Neural cell (in vitro differentiated cells): Measurements from ENCODE around the gene ENTREP3. TPM values are rescaled to one million over a fixed set of nuclear protein-coding genes. Genes with fewer than 3 reads are reported as not detected.
A peak's percentile ranks its signal among the peaks of the same experiment; 100 is the strongest.

Experiments
- H2AFZ ChIP-seq: fragments of 200-600, 300-800 bp; sonication (generic), shearing (Covaris generic); 2 replicates; pipeline ENCODE4 v1.6.0; 2014; ENCODE audit warnings: low read depth, mild to moderate bottlenecking, antibody characterized with exemption, low read length, moderate library complexity
- H3F3A ChIP-seq: fragments of 200-600 bp; shearing (Covaris generic); 2 replicates; pipeline ENCODE4 v1.6.1; 2016; ENCODE audit warnings: mild to moderate bottlenecking, moderate library complexity, mixed read lengths, antibody characterized with exemption, low read length; ENCODE audit not compliant: insufficient read depth, poor library complexity, severe bottlenecking
- H3K27ac ChIP-seq: fragments of 200-600, 300-800 bp; sonication (generic), shearing (Covaris generic); 2 replicates; pipeline ENCODE4 v1.5.1; 2014; ENCODE audit warnings: mild to moderate bottlenecking, low read length, moderate library complexity
- H3K27me3 ChIP-seq: fragments of 300-800, 200-600 bp; sonication (generic), shearing (Covaris generic); 2 replicates; pipeline ENCODE4 v1.6.0; 2014; ENCODE audit warnings: mild to moderate bottlenecking, low read depth, low read length, moderate library complexity; ENCODE audit not compliant: insufficient read depth
- H3K36me3 ChIP-seq: fragments of 300-800, 200-600 bp; sonication (generic), shearing (Covaris generic); 2 replicates; pipeline ENCODE4 v1.5.1; 2014; ENCODE audit warnings: mild to moderate bottlenecking, antibody characterized with exemption, low read length, moderate library complexity; ENCODE audit not compliant: insufficient read depth
- H3K4me2 ChIP-seq: fragments of 300-800, 200-600 bp; sonication (generic), shearing (Covaris generic); 2 replicates; pipeline ENCODE4 v1.6.0; 2014; ENCODE audit warnings: mild to moderate bottlenecking, low read length
- H3K4me3 ChIP-seq: fragments of 300-800, 200-600 bp; sonication (generic), shearing (Covaris generic); 2 replicates; pipeline ENCODE4 v1.5.1; 2014; ENCODE audit warnings: mild to moderate bottlenecking, low read length, moderate library complexity
- H3K79me2 ChIP-seq: fragments of 200-600 bp; shearing (Covaris generic); replicated peaks from 2 replicates; pipeline ENCODE4 v1.6.0; 2014; ENCODE audit warnings: mild to moderate bottlenecking, low read length, moderate library complexity; ENCODE audit not compliant: insufficient read depth
- H3K9ac ChIP-seq: fragments of 300-800, 200-600 bp; sonication (generic), shearing (Covaris generic); 2 replicates; pipeline ENCODE4 v1.6.1; 2016; ENCODE audit warnings: mild to moderate bottlenecking, low read length, mixed read lengths
- H3K9me2 ChIP-seq: fragments of 200-600 bp; shearing (Covaris generic); 2 replicates; pipeline ENCODE4 v1.6.1; 2016; ENCODE audit warnings: mild to moderate bottlenecking, low read length, mixed read lengths; ENCODE audit not compliant: insufficient read depth
- H3K9me3 ChIP-seq: fragments of 200-600, 300-800 bp; sonication (generic), shearing (Covaris generic); 2 replicates; pipeline ENCODE4 v1.6.1; 2016; ENCODE audit warnings: mild to moderate bottlenecking, mixed run types, low read length, moderate library complexity, mixed read lengths
- H4K20me1 ChIP-seq: fragments of 200-600 bp; shearing (Covaris generic); 2 replicates; pipeline ENCODE4 v1.6.1; 2016; ENCODE audit warnings: mild to moderate bottlenecking, mixed run types; ENCODE audit not compliant: insufficient read depth
- EP300 ChIP-seq: fragments of 450-650 bp; conservative IDR thresholded peaks from 2 replicates; pipeline ENCODE4 v1.6.1; 2014; ENCODE audit warnings: antibody characterized with exemption, mild to moderate bottlenecking, moderate library complexity; ENCODE audit not compliant: poor library complexity, severe bottlenecking
- EZH2 ChIP-seq: fragments of 200-600, 300-800 bp; shearing (Covaris generic), sonication (generic); IDR thresholded peaks from 2 replicates; pipeline ENCODE4 v1.6.1; 2014; ENCODE audit warnings: antibody characterized with exemption, low read length, borderline replicate concordance, mild to moderate bottlenecking; ENCODE audit not compliant: insufficient read depth, poor library complexity, severe bottlenecking
- MXI1 ChIP-seq: fragments of 450-650 bp; conservative IDR thresholded peaks from 2 replicates; pipeline ENCODE4 v1.6.1; 2014; ENCODE audit warnings: antibody characterized with exemption, mild to moderate bottlenecking; ENCODE audit not compliant: poor library complexity, severe bottlenecking
- POLR2AphosphoS5 ChIP-seq: IDR thresholded peaks from 2 replicates; pipeline ENCODE4 v1.6.1; 2012
- RAD21 ChIP-seq: fragments of 450-650 bp; conservative IDR thresholded peaks from 2 replicates; pipeline ENCODE4 v1.6.1; 2014; ENCODE audit warnings: antibody characterized with exemption, mild to moderate bottlenecking, moderate library complexity
- SMC3 ChIP-seq: fragments of 450-650 bp; conservative IDR thresholded peaks from 2 replicates; pipeline ENCODE4 v1.6.1; 2014; ENCODE audit warnings: antibody characterized with exemption, mild to moderate bottlenecking, moderate library complexity; ENCODE audit not compliant: poor library complexity
- TAF1 ChIP-seq: IDR thresholded peaks from 2 replicates; pipeline ENCODE4 v1.6.1; 2012; ENCODE audit warnings: low read depth
- polyA plus RNA-seq: library from polyadenylated mRNA; depleted of rRNA; stranded (reverse); fragments of >200 nt; gene quantifications from 2 replicates; pipeline ENCODE4 v1.2.3, GENCODE V29; 2014
- TF ChIP-seq, protein P1 (sequence below): fragments of 450-650 bp; IDR thresholded peaks from 2 replicates; pipeline ENCODE4 v1.5.1; 2014; ENCODE audit warnings: antibody characterized with exemption, mild to moderate bottlenecking, moderate library complexity; ENCODE audit not compliant: poor library complexity, severe bottlenecking
- TF ChIP-seq, protein P2 (sequence below): IDR thresholded peaks from 2 replicates; pipeline ENCODE4 v1.6.1; 2012; ENCODE audit warnings: borderline replicate concordance

Gene ENTREP3
- polyA plus RNA-seq, 1 donor from 2014 or later = 11.1 TPM

DNA sequence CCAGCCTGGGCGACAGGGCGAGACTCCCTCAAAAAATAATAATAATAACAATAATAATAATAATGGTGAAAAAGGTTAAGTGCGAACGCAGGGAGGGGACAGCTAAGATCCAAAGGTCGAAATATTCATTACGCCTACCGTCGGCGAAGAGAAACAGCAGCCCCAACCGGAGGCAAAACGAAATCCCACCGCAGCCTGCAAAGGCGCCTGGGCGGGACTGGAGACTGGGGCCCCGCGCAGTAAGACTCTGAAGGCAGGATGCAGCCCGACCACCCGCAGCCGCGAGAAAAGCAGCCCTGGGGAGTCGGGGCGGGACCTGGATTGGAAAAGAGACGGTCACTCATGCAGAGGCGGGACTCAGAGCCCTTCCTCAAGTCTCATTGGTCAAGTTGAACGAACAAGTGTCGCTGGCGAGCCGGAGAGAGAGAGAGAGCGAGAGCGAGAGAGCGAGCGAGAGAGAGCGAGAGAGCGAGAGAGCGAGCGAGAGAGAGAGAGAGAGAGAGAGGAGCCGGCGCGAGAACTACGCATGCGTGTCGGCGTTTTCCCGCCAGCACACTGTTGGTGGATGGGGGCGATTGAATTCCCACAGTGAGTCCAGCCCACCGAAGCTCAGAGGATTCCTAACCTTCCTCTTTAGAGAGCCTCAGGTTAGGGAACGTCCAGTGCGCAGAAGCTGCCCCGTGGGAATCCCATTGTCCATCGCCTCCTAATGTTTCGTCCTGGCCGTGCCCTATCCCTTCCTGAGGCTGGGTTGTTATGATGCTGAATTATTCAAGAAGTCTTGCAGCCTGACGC lies 10.7 kb downstream of the ENTREP3 start:
- H3K27ac ChIP-seq = peak overlapping the region; percentile 89
- peak overlapping the region; percentile 65 for H3K4me3 ChIP-seq
- peak overlapping the region; percentile 74 for H3K4me2 ChIP-seq
- no peaks in the 10 kb centered on the region for H3K36me3 ChIP-seq
- TF ChIP-seq EZH2 (no peak), EP300 (peak; percentile 92), MXI1 (peak; percentile 67), SMC3 (peak; percentile 56), TAF1 (peak; percentile 90), RAD21 (peak; percentile 40), POLR2AphosphoS5 (peak; percentile 91)
- TF ChIP-seq, protein P1, sequence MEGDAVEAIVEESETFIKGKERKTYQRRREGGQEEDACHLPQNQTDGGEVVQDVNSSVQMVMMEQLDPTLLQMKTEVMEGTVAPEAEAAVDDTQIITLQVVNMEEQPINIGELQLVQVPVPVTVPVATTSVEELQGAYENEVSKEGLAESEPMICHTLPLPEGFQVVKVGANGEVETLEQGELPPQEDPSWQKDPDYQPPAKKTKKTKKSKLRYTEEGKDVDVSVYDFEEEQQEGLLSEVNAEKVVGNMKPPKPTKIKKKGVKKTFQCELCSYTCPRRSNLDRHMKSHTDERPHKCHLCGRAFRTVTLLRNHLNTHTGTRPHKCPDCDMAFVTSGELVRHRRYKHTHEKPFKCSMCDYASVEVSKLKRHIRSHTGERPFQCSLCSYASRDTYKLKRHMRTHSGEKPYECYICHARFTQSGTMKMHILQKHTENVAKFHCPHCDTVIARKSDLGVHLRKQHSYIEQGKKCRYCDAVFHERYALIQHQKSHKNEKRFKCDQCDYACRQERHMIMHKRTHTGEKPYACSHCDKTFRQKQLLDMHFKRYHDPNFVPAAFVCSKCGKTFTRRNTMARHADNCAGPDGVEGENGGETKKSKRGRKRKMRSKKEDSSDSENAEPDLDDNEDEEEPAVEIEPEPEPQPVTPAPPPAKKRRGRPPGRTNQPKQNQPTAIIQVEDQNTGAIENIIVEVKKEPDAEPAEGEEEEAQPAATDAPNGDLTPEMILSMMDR = peak; percentile 69
- TF ChIP-seq, protein P2, sequence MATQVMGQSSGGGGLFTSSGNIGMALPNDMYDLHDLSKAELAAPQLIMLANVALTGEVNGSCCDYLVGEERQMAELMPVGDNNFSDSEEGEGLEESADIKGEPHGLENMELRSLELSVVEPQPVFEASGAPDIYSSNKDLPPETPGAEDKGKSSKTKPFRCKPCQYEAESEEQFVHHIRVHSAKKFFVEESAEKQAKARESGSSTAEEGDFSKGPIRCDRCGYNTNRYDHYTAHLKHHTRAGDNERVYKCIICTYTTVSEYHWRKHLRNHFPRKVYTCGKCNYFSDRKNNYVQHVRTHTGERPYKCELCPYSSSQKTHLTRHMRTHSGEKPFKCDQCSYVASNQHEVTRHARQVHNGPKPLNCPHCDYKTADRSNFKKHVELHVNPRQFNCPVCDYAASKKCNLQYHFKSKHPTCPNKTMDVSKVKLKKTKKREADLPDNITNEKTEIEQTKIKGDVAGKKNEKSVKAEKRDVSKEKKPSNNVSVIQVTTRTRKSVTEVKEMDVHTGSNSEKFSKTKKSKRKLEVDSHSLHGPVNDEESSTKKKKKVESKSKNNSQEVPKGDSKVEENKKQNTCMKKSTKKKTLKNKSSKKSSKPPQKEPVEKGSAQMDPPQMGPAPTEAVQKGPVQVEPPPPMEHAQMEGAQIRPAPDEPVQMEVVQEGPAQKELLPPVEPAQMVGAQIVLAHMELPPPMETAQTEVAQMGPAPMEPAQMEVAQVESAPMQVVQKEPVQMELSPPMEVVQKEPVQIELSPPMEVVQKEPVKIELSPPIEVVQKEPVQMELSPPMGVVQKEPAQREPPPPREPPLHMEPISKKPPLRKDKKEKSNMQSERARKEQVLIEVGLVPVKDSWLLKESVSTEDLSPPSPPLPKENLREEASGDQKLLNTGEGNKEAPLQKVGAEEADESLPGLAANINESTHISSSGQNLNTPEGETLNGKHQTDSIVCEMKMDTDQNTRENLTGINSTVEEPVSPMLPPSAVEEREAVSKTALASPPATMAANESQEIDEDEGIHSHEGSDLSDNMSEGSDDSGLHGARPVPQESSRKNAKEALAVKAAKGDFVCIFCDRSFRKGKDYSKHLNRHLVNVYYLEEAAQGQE = peak; percentile 82
- H3F3A ChIP-seq = no peaks in the 10 kb centered on the region
- H4K20me1 ChIP-seq = no peaks in the 10 kb centered on the region
- no peaks in the 10 kb centered on the region for H3K9me2 ChIP-seq
- no peaks in the 10 kb centered on the region for H3K79me2 ChIP-seq
- no peaks in the 10 kb centered on the region for H3K27me3 ChIP-seq
- no peaks in the 10 kb centered on the region for H3K9me3 ChIP-seq
- H2AFZ ChIP-seq = peak overlapping the region; percentile 84
- H3K9ac ChIP-seq = peak overlapping the region; percentile 74

- H3K9ac ChIP-seq = no peak overlapping the region
- no peak overlapping the region for H3K4me2 ChIP-seq
- H3F3A ChIP-seq = no peaks in the 10 kb centered on the region
- H3K9me3 ChIP-seq = no peaks in the 10 kb centered on the region
- TF ChIP-seq POLR2AphosphoS5 (no peak), MXI1 (no peak), EZH2 (no peak), EP300 (no peak), TAF1 (no peak), RAD21 (no peak), SMC3 (no peak)
- TF ChIP-seq, protein P1 = no peak
- TF ChIP-seq, protein P2 = no peak
- no peaks in the 10 kb centered on the region for H3K79me2 ChIP-seq
- no peaks in the 10 kb centered on the region for H3K9me2 ChIP-seq
- H4K20me1 ChIP-seq = no peaks in the 10 kb centered on the region
- no peak overlapping the region for H3K27ac ChIP-seq
- no peak overlapping the region for H2AFZ ChIP-seq
- H3K4me3 ChIP-seq = no peak overlapping the region
- H3K27me3 ChIP-seq = no peaks in the 10 kb centered on the region
- no peaks in the 10 kb centered on the region for H3K36me3 ChIP-seq
Observed at GRCh38 chr1:155242805-155243358, 12.4 kb downstream of the ENTREP3 start.
